H9 (cell line): ENCODE data around the gene GRID2. TPM values are rescaled to one million over a fixed set of nuclear protein-coding genes. Genes with fewer than 3 reads are reported as not detected.

ENCODE experiments used
- DNase-seq: peaks from one replicate; pipeline ENCODE4 v3.0.0-alpha.2; 2017
- H2AFZ ChIP-seq: one replicate; pipeline ENCODE4 v1.6.1; 2013; ENCODE audit warnings: mild to moderate bottlenecking, low read length, control low read depth, moderate library complexity
- H2AK5ac ChIP-seq: 2 replicates; pipeline ENCODE4 v1.6.1; 2013; ENCODE audit warnings: low read length, control low read depth, mixed read lengths; ENCODE audit not compliant: insufficient read length
- H2BK120ac ChIP-seq: one replicate; pipeline ENCODE4 v1.6.1; 2013; ENCODE audit warnings: low read depth, mild to moderate bottlenecking, low read length, control low read depth, inconsistent platforms; ENCODE audit not compliant: poor library complexity, severe bottlenecking
- H2BK12ac ChIP-seq: 2 replicates; pipeline ENCODE4 v1.6.1; 2013; ENCODE audit warnings: low read length, control low read depth, mixed read lengths, low read depth; ENCODE audit not compliant: insufficient read length
- H2BK15ac ChIP-seq: 2 replicates; pipeline ENCODE4 v1.6.1; 2013; ENCODE audit warnings: low read depth, low read length, control low read depth
- H2BK20ac ChIP-seq: one replicate; pipeline ENCODE4 v1.6.1; 2013; ENCODE audit warnings: low read depth, mild to moderate bottlenecking, low read length, control low read depth, inconsistent platforms; ENCODE audit not compliant: poor library complexity, severe bottlenecking
- H2BK5ac ChIP-seq: 2 replicates; pipeline ENCODE4 v1.6.1; 2013; ENCODE audit warnings: low read length, control low read depth, mixed read lengths; ENCODE audit not compliant: insufficient read length
- H3K14ac ChIP-seq: 2 replicates; pipeline ENCODE4 v1.6.1; 2013; ENCODE audit warnings: low read length, control low read depth; ENCODE audit not compliant: insufficient read depth
- H3K18ac ChIP-seq: 2 replicates; pipeline ENCODE4 v1.6.1; 2013; ENCODE audit warnings: low read depth, mild to moderate bottlenecking, mixed read lengths, low read length, control low read depth; ENCODE audit not compliant: insufficient read length
- H3K23ac ChIP-seq: 2 replicates; pipeline ENCODE4 v1.6.1; 2013; ENCODE audit warnings: low read length, control low read depth, mixed read lengths, low read depth; ENCODE audit not compliant: insufficient read length
- H3K23me2 ChIP-seq: 2 replicates; pipeline ENCODE4 v1.6.1; 2013; ENCODE audit warnings: low read depth, mild to moderate bottlenecking, mixed read lengths, low read length, control low read depth; ENCODE audit not compliant: insufficient read length, poor library complexity, severe bottlenecking
- H3K27ac ChIP-seq: 2 replicates; pipeline ENCODE4 v1.5.1; 2013; ENCODE audit warnings: low read length, control low read depth, mixed read lengths, low read depth; ENCODE audit not compliant: insufficient read length
- H3K27me3 ChIP-seq: 2 replicates; pipeline ENCODE4 v1.6.1; 2013; ENCODE audit warnings: low read length, control low read depth, inconsistent platforms; ENCODE audit not compliant: insufficient read depth
- H3K4ac ChIP-seq: 2 replicates; pipeline ENCODE4 v1.6.1; 2013; ENCODE audit warnings: low read depth, mild to moderate bottlenecking, control low read depth, inconsistent platforms, low read length, moderate library complexity
- H3K4me1 ChIP-seq: 2 replicates; pipeline ENCODE4 v1.6.1; 2013; ENCODE audit warnings: low read length, control low read depth, inconsistent platforms; ENCODE audit not compliant: insufficient read depth
- H3K4me2 ChIP-seq: 2 replicates; pipeline ENCODE4 v1.6.1; 2013; ENCODE audit warnings: low read length, control low read depth, mixed read lengths; ENCODE audit not compliant: insufficient read length, insufficient read depth
- H3K56ac ChIP-seq: 2 replicates; pipeline ENCODE4 v1.6.1; 2013; ENCODE audit warnings: low read depth, mild to moderate bottlenecking, mixed read lengths, low read length, control low read depth; ENCODE audit not compliant: insufficient read length
- H3K79me1 ChIP-seq: 2 replicates; pipeline ENCODE4 v1.6.1; 2013; ENCODE audit warnings: low read depth, mild to moderate bottlenecking, moderate library complexity, low read length, control low read depth, inconsistent platforms; ENCODE audit not compliant: insufficient read depth, poor library complexity, severe bottlenecking
- H3K79me2 ChIP-seq: 2 replicates; pipeline ENCODE4 v1.6.1; 2013; ENCODE audit warnings: low read length, control low read depth, inconsistent platforms; ENCODE audit not compliant: insufficient read depth
- H3K9ac ChIP-seq: 2 replicates; pipeline ENCODE4 v1.6.1; 2013; ENCODE audit warnings: low read length, control low read depth, mixed read lengths; ENCODE audit not compliant: insufficient read length; ENCODE audit errors: extremely low read depth
- H3K9me3 ChIP-seq: one replicate; pipeline ENCODE4 v1.6.1; 2013; ENCODE audit warnings: low read depth, low read length, inconsistent platforms; ENCODE audit not compliant: control insufficient read depth
- H3T11ph ChIP-seq: one replicate; pipeline ENCODE4 v1.6.1; 2013; ENCODE audit warnings: mild to moderate bottlenecking, low read length, control low read depth, inconsistent platforms
- H4K20me1 ChIP-seq: one replicate; pipeline ENCODE4 v1.6.1; 2013; ENCODE audit not compliant: control insufficient read depth, insufficient read length, insufficient read depth
- H4K5ac ChIP-seq: 2 replicates; pipeline ENCODE4 v1.6.1; 2013; ENCODE audit warnings: low read depth, mild to moderate bottlenecking, mixed read lengths, low read length, control low read depth; ENCODE audit not compliant: insufficient read length
- H4K8ac ChIP-seq: replicated peaks from 2 replicates; pipeline ENCODE4 v1.6.1; 2013; ENCODE audit warnings: low read length, control low read depth, mixed read lengths, low read depth; ENCODE audit not compliant: insufficient read length
- H4K91ac ChIP-seq: 2 replicates; pipeline ENCODE4 v1.6.1; 2013; ENCODE audit warnings: low read depth, mild to moderate bottlenecking, moderate library complexity, mixed read lengths, low read length, control low read depth; ENCODE audit not compliant: insufficient read length
- H3K27ac Mint-ChIP-seq, 3 experiments: 2 replicates in 2 of 3; 3 replicates in 1 of 3; pipeline ENCODE4 v1.8.0; 2020 to 2021; ENCODE audit warnings: mixed read lengths in 3 of 3, mild to moderate bottlenecking in 1 of 3, moderate library complexity in 1 of 3
- H3K27me3 Mint-ChIP-seq: 2 replicates; pipeline ENCODE4 v1.8.0; 2021; ENCODE audit warnings: low read depth, mild to moderate bottlenecking, moderate library complexity, mixed read lengths
- H3K36me3 Mint-ChIP-seq, 3 experiments: 2 replicates in 2 of 3; 3 replicates in 1 of 3; pipeline ENCODE4 v1.8.0; 2020 to 2021; ENCODE audit warnings: low read depth in 3 of 3, mixed read lengths in 3 of 3; ENCODE audit not compliant: insufficient read depth in 1 of 3
- H3K4me1 Mint-ChIP-seq, 2 experiments: 2 replicates each; pipeline ENCODE4 v1.8.0; 2020; ENCODE audit warnings: mixed read lengths in 2 of 2
- H3K4me3 Mint-ChIP-seq, 2 experiments: 2 replicates in 1 of 2; 3 replicates in 1 of 2; pipeline ENCODE4 v1.8.0; 2020 to 2021; ENCODE audit warnings: mild to moderate bottlenecking in 2 of 2, mixed read lengths in 2 of 2, moderate library complexity in 1 of 2
- H3K9me3 Mint-ChIP-seq, 2 experiments: 2 replicates in 1 of 2; 3 replicates in 1 of 2; pipeline ENCODE4 v1.8.0; 2020; ENCODE audit warnings: mild to moderate bottlenecking in 2 of 2, mixed read lengths in 2 of 2, moderate library complexity in 1 of 2
- total RNA-seq: library from RNA; stranded (reverse); gene quantifications from 2 replicates; pipeline ENCODE4 v1.2.1, GENCODE V29; 2021
- TF ChIP-seq, protein P1 (sequence below): fragments of 200-600 bp; sonication (generic); conservative IDR thresholded peaks from 3 replicates; pipeline ENCODE4 v1.8.0; 2021; ENCODE audit warnings: antibody characterized with exemption, mild to moderate bottlenecking

Gene GRID2
- total RNA-seq, 1 experiment from 2014 or later = 21.8 TPM

DNA sequence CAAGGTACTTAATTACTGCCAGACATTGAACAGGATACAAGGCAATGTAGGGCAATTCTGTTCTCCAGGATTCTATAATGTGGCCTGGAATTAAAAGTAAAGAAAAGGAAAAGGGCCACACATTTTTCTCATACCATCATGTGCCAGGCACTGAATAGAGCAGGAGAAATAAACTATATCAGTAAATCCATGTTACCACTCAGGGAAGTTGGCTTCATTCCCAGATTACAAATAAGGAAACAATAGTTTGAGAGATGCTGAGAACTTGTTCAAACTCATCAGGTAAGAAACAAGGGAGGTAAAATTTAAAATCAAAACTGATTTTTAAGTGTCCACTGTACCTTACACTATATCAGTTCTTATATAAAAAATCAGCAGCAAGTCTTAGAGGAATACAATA lies 879.8 kb downstream of the GRID2 start:
- peaks cover 0 to 1% (median 0%) of the 10 kb centered on the region in 3 experiments; a peak in 2 of 7 replicates for H3K36me3 Mint-ChIP-seq
- Histone ChIP-seq H3K27ac (no peak overlapping the region), H3K4ac (no peak overlapping the region), H3K23me2 (no peaks in the 10 kb centered on the region), H2AK5ac (no peak overlapping the region), H2BK120ac (no peak overlapping the region), H3K27me3 (no peaks in the 10 kb centered on the region), H3K18ac (no peak overlapping the region), H4K8ac (no peak overlapping the region), H2BK12ac (no peak overlapping the region), H3K79me2 (no peaks in the 10 kb centered on the region), H2BK5ac (no peak overlapping the region), H2AFZ (no peak overlapping the region), H4K20me1 (no peaks in the 10 kb centered on the region), H3T11ph (no peak overlapping the region), H3K79me1 (no peaks in the 10 kb centered on the region), H3K4me1 (no peaks in the 10 kb centered on the region), H3K14ac (no peak overlapping the region), H4K5ac (no peak overlapping the region), H3K4me2 (no peak overlapping the region), H3K23ac (no peak overlapping the region), H3K9me3 (no peaks in the 10 kb centered on the region), H4K91ac (no peak overlapping the region), H3K9ac (no peak overlapping the region), H2BK20ac (no peak overlapping the region), H2BK15ac (no peak overlapping the region), H3K56ac (no peak overlapping the region)
- H3K9me3 Mint-ChIP-seq = no peaks in the 10 kb centered on the region
- H3K4me1 Mint-ChIP-seq = peaks cover 0 to 4% of the 10 kb centered on the region in 2 experiments; a peak in 1 of 4 replicates
- no peak overlapping the region for H3K4me3 Mint-ChIP-seq
- DNase-seq = no peak
- TF ChIP-seq, protein P1, sequence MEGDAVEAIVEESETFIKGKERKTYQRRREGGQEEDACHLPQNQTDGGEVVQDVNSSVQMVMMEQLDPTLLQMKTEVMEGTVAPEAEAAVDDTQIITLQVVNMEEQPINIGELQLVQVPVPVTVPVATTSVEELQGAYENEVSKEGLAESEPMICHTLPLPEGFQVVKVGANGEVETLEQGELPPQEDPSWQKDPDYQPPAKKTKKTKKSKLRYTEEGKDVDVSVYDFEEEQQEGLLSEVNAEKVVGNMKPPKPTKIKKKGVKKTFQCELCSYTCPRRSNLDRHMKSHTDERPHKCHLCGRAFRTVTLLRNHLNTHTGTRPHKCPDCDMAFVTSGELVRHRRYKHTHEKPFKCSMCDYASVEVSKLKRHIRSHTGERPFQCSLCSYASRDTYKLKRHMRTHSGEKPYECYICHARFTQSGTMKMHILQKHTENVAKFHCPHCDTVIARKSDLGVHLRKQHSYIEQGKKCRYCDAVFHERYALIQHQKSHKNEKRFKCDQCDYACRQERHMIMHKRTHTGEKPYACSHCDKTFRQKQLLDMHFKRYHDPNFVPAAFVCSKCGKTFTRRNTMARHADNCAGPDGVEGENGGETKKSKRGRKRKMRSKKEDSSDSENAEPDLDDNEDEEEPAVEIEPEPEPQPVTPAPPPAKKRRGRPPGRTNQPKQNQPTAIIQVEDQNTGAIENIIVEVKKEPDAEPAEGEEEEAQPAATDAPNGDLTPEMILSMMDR = no peak
- H3K27ac Mint-ChIP-seq = peak overlapping the region in 1 of 3 experiments; percentile 78; a peak in 1 of 7 replicates
- H3K27me3 Mint-ChIP-seq = no peaks in the 10 kb centered on the region
